ENCODE data around the gene TUBG2.

GRCh38 chr17:42667088-42667951 is 8.2 kb downstream of the TUBG2 start:
- TF ChIP-seq, protein P1, sequence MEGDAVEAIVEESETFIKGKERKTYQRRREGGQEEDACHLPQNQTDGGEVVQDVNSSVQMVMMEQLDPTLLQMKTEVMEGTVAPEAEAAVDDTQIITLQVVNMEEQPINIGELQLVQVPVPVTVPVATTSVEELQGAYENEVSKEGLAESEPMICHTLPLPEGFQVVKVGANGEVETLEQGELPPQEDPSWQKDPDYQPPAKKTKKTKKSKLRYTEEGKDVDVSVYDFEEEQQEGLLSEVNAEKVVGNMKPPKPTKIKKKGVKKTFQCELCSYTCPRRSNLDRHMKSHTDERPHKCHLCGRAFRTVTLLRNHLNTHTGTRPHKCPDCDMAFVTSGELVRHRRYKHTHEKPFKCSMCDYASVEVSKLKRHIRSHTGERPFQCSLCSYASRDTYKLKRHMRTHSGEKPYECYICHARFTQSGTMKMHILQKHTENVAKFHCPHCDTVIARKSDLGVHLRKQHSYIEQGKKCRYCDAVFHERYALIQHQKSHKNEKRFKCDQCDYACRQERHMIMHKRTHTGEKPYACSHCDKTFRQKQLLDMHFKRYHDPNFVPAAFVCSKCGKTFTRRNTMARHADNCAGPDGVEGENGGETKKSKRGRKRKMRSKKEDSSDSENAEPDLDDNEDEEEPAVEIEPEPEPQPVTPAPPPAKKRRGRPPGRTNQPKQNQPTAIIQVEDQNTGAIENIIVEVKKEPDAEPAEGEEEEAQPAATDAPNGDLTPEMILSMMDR (IDR thresholded peaks at IDR 0.05; ENCODE audit: low read depth, low read length), result no peak
- TF ChIP-seq MYC (IDR thresholded peaks at IDR 0.05; ENCODE audit: low read depth, low read length) (no peak), POLR2A (IDR thresholded peaks at IDR 0.05; ENCODE audit: extremely low read depth, insufficient read length) (no peak)
